ENCODE data around the gene NTM.

GRCh38 chr11:132123449-132123848 is 753.0 kb downstream of the NTM start:
- TF ChIP-seq CTCF (conservative IDR thresholded peaks at IDR 0.05) (no peak), ZFX (IDR thresholded peaks at IDR 0.05) (no peak)

Data from C4-2B (cell line).